Measurements from ENCODE around the gene RSRC1.
"Not testable (repeated sequence)": the region's sequence is repeated elsewhere in the genome, so short reads cannot be mapped to it uniquely, and the experiment has no call there.

DNA sequence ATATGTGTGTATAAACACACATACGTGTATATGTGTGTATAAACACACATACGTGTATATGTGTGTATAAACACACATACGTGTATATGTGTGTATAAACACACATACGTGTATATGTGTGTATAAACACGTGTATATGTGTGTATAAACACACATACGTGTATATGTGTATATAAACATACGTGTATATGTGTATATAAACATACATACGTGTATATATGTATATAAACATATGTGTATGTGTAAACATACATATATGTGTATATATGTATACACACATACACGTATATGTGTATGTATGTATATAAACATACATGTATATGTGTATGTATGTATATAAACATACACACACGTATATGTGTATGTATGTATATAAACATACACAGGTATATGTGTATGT lies 119.1 kb downstream of the RSRC1 start:
- TF ChIP-seq, protein P1, sequence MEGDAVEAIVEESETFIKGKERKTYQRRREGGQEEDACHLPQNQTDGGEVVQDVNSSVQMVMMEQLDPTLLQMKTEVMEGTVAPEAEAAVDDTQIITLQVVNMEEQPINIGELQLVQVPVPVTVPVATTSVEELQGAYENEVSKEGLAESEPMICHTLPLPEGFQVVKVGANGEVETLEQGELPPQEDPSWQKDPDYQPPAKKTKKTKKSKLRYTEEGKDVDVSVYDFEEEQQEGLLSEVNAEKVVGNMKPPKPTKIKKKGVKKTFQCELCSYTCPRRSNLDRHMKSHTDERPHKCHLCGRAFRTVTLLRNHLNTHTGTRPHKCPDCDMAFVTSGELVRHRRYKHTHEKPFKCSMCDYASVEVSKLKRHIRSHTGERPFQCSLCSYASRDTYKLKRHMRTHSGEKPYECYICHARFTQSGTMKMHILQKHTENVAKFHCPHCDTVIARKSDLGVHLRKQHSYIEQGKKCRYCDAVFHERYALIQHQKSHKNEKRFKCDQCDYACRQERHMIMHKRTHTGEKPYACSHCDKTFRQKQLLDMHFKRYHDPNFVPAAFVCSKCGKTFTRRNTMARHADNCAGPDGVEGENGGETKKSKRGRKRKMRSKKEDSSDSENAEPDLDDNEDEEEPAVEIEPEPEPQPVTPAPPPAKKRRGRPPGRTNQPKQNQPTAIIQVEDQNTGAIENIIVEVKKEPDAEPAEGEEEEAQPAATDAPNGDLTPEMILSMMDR (IDR thresholded peaks at IDR 0.05) = not testable (repeated sequence)
- TF ChIP-seq EZH2 (IDR thresholded peaks at IDR 0.05) = not testable (repeated sequence)

Data from neural progenitor cell (in vitro differentiated cells).